DMS114 treated with DMSO at 0.1 percent for 48 hours (cell line): ENCODE measurements around the gene STRN4.
"Not testable (repeated sequence)": the region's sequence is repeated elsewhere in the genome, so short reads cannot be mapped to it uniquely, and the experiment has no call there.

Source experiments
- DNase-seq: peaks from one replicate; lab custom pipeline; 2025; ENCODE audit not compliant: unreplicated experiment; lab: John Stamatoyannopoulos, UW

STRN4 gene

DNA sequence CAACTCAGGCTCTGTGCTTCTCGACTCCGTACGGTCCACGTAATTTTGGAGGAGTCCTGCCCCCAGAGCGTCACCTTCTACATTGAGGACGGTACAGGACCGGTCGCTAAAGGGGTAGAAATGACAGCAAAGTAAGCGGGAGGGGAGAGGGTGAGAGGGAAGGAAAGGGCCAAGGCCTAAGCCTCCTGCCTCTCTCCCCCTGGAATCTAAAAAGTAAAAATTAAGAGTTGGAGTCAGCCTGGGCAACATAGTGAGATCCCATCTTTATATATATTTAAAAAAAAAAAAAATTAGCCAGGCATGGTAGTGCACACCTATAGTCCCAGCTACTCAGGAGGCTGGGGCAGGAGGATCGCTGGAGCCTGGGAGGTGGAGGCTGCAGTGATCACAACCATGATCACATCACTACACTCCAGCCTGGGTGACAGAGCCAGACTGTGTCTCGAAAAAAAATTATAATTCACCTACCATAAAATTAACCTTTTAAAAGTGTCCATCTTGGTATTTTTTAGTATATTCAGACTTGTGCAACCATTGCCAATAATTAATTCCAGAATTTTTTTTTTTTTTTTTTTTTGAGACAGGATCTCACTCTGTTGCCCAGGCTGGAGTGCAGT lies 29.5 kb upstream of the STRN4 start:
- DNase-seq, result no peak

DNA sequence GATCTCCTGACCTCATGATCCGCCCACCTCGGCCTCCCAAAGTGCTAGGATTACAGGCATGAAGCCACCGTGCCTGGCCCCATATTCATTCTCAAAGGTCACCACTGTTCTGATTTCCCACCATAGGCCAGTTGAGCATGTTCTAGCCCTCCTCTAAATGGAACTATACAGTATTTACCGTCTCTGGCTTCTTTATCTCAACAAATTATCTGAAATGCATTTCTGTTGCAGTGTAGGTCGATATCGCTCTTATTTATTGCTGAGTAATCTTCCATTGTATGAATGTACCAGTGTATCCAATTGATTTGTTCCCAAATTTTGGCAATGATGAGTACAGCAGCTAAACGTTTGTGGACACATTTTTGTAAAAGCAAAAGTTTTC lies 26.8 kb upstream of the STRN4 start:
- no peak for DNase-seq

DNA sequence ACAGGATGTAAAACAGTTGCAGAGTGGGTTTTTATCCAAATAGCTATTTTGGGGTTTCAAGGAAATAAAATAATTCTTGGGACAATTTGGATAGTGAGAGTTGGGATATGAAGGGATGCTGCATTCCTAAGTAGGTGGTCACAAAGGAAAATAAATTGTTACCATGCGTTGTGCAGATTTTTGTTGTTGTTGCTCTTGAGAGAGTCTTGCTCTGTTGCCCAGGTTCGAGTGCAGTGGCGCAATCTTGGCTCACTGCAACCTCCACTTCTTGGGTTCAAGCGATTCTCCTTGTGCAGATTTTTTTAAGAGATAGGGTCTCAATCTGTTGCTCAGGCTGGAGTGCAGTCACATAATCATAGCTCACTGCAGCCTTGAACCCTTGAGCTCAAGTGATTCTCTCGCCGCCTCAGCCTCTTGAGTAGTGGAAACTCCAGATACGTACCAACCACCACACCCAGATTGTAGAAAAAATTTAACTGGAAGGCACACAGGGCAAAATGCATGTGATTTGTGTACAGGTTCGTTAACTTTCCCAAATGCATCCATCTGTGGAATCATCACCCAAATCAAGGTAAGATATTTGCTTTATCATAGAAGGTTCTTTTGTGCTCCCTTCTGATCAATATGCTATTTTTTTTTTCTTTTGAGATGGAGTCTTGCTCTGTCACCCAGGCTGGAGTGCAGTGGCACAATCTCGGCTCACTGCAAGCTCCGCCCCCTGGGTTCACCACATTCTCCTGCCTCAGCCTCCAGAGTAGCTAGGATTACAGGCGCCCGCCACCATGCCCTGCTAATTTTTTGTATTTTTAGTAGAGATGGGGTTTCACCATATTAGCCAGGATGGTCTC lies 26.1 kb upstream of the STRN4 start:
- DNase-seq, result no peak

DNA sequence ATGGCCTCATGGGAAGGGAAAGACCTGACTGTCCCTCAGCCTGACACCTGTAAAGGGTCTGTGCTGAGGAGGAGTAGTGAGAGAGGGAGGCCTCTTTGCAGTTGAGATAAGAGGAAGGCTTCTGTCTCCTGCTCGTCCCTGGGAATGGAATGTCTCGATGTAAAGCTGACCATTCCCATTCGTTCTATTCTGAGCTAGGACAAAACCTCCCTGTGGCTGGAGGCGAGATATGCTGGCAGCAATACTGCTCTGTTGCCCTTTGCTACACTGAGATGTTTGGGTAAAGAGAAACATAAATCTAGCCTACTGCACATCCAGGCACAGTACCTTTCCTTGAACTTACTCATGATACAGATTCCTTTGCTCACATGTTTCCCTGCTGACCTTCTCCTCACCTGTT lies 22.5 kb upstream of the STRN4 start:
- DNase-seq, result not testable (repeated sequence)

DNA sequence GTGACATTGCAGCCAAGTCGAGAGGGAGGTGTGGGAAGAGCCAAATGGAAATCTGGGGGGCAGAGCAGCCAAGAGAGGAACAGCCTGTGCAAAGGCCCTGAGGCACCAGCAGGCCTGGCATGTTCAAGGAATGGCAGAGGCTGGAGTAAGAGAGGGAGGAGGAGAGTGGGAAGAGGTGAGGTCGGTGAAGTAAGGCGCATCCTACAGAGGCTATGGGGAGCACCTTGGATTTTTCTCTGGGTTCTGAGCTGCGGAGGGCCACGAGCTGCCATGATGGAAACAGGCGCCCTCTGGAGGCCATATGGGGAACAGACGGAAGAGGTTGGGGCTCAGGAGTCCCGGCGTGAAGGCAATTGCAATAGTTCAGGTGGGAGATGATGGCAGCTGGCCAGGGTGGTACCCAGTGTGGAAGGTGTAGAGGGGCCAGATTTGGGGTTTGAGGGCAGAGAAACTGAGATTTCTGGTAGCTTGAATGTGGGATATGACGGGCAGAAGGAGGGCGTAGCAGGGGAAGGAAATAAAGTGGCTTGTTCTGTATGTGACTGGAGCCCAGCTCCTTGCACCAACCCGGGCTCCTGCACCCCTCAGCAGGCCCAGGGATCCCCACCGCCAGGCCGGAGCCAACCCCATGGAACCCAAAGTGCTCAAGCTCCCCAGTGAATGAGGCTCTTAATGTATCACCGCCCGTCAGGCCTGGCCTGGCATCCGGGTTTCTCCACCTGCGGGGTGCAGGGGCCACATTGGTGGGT lies 20.5 kb upstream of the STRN4 start:
- no peak for DNase-seq

DNA sequence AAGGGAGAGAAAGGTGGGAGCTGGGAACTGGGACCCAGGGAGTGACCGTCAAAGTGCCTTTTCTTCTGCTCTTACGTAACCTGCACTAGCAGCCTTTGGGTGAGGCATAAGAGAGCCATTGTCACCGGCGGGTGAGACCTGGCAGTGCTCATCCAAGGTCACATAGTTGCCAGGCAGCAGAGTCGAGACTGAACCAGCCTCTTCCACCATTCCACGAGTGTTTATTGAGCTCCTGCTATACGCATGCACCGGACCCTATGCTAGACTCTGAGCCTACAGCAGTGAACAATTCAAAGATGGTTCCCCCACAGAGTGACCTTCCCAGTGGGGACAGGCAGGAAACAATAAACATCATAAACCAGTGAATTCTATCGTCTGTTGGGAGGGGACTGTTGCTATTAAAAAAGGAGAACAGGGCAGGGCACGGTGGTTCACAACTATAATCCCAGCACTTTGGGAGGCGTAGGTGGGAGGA lies 18.6 kb upstream of the STRN4 start:
- no peak for DNase-seq

DNA sequence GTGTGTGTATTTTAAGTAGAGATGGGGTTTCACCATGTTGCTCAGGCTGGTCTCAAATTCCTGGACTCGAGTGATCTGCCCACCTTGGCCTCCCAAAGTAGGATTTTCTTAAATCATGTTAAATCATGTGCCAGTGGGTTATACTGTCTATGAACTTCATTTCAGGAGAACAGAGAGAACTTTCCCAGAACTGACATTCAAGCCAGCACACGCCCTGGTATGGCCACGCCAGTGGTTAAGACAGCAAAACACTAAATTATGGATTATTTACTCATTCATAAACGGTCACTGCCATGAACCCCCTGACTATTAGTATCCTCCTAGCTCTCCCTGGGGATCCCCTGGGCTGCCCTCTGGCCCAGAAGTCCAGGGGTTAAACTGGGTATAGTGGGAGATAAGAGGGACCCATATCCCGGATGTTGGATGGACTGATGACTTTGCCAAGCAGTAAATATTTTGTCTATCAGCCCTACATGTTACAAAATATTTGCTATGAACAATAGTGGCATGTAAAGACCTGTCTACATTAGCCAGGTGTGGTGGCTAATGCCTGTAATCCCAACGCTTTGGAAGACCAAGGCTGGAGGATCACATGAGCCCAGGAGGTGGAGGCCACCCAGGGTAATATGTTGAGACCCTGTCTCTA lies 16.1 kb upstream of the STRN4 start:
- DNase-seq, result no peak

DNA sequence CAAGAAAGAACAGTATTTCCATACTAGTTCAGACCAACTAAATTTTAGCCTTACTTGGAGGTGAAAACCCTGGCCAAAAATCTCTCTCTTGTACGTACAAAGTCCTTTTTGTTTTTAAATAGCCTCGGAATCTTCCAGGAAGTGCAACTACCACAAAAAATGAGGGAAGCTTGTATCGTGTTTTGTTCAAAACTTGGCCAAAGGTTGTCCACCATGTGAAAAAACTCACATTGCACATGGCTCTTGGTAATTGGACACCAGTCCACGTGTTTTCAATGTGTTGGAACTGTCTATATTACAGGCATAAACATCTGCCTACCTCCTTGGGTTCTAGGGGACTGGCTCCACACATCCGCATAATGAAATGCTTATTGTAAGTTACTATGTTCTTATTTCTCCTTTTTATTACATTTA lies 15.2 kb upstream of the STRN4 start:
- no peak for DNase-seq

DNA sequence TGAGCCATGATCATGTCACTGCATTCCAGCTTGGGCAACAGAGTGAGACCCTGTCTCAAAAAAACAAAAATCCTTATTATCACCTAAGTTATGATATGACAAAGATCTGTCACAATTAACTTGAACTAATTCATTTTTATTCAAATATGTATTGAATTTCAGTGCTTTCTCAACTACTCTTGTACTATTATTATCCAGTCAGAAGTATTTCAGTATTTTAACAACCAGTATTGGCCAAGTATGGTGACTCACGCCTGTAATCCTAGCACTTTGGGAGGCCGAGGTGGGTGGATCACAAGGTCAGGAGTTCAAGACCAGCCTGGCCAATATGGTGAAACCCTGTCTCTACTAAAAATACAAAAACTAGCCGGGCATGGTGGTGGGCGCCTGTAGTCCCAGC lies 14.6 kb upstream of the STRN4 start:
- DNase-seq, result not testable (repeated sequence)

DNA sequence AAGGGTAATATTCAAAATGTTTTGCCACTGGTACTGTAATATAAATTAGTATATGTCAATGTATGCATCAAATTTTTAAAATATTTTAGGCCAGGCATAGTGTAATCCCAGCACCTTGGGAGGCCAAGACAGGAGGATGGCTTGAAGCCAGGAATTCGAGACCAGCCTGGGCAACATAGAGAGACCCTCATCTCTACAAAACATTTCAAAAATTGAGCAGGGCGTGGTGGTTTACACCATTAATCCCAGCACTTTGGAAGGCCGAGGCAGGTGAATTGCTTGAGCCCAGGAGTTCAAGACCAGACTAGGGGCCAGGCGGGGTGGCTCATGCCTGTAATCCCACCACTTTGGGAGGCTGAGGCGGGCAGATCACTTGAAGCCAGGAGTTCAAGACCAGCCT lies 14.1 kb upstream of the STRN4 start:
- DNase-seq, result no peak

DNA sequence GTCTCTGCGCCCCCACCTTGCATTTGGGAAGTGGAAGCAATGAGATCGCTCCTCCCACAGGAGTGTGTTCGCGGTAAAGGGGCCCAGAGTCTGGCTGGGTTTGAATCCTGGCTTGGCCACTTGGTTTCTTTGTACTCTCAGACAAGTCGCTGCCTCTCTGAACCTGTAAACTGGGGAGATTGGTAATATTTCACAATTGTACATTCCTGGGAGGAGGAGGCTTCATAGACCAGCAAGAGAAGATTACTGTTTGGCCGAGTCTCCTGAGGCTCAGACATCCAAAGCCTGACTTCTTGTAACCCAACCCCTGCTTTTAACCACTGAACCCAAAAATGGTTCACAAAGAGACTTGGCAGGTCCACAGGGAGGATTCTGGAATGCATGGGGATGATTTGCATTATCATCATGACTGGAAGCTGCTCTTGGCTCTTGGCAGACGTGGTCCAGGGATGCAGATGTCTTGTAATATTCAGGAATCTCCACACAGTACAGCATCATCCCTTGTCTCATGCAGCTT lies 13.6 kb upstream of the STRN4 start:
- no peak for DNase-seq

DNA sequence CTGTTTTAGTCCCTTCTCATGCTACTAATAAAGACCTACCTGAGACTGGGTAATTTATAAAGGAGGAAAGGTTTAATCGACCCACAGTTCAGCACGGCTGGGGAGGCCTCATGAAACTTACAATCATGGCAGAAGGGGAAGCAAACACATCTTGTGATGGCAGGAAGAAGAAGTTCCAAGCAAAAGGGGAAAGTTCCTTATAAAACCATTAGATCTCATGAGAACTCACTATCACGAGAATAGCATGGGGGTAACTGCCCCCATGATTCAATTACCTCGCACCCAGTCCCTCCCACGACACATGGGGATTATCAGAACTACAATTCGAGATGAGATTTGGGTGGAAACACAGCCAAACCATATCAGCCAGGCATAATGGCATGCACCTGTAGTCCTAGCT lies 13.0 kb upstream of the STRN4 start:
- DNase-seq, result no peak

DNA sequence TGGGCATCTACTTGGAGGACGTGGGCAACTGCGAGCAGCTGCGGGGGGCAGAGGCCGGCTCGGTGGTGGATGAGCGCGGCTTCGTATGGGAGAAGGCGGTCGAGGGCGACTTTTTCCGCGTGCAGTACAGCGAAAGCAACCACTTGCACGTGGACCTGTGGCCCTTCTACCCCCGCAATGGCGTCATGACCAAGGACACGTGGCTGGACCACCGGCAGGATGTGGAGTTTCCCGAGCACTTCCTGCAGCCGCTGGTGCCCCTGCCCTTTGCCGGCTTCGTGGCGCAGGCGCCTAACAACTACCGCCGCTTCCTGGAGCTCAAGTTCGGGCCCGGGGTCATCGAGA lies 10.3 kb upstream of the STRN4 start:
- no peak for DNase-seq

DNA sequence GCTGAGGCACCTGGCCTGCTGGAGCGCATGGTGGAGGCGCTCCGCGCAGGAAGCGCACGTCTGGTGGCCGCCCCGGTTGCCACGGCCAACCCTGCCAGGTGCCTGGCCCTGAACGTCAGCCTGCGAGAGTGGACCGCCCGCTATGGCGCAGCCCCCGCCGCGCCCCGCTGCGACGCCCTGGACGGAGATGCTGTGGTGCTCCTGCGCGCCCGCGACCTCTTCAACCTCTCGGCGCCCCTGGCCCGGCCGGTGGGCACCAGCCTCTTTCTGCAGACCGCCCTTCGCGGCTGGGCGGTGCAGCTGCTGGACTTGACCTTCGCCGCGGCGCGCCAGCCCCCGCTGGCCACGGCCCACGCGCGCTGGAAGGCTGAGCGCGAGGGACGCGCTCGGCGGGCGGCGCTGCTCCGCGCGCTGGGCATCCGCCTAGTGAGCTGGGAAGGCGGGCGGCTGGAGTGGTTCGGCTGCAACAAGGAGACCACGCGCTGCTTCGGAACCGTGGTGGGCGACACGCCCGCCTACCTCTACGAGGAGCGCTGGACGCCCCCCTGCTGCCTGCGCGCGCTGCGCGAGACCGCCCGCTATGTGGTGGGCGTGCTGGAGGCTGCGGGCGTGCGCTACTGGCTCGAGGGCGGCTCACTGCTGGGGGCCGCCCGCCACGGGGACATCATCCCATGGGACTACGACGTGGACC lies 9.7 kb upstream of the STRN4 start:
- no peak for DNase-seq

DNA sequence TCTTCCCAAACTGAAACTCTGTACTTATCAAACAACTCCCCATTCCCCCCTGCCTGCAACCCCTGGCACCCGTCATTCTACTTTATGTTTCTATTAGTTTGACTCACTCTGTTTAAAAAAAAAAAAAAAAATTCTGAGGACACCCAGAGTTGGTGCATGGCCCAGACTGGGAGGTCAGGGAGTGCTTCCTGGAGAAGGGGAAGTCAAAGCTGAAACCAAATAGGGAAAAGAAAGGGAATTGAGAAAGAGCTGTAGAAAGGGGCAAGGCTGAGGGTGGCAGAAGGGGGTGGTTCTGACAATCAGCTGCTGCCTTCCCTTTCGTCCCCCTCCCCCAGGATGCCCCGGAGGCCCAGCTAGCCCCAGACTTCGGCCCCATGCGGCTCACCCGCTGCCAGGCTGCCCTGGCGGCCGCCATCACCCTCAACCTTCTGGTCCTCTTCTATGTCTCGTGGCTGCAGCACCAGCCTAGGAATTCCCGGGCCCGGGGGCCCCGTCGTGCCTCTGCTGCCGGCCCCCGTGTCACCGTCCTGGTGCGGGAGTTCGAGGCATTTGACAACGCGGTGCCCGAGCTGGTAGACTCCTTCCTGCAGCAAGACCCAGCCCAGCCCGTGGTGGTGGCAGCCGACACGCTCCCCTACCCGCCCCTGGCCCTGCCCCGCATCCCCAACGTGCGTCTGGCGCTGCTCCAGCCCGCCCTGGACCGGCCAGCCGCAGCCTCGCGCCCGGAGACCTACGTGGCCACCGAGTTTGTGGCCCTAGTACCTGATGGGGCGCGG lies 9.0 kb upstream of the STRN4 start:
- DNase-seq, result no peak

DNA sequence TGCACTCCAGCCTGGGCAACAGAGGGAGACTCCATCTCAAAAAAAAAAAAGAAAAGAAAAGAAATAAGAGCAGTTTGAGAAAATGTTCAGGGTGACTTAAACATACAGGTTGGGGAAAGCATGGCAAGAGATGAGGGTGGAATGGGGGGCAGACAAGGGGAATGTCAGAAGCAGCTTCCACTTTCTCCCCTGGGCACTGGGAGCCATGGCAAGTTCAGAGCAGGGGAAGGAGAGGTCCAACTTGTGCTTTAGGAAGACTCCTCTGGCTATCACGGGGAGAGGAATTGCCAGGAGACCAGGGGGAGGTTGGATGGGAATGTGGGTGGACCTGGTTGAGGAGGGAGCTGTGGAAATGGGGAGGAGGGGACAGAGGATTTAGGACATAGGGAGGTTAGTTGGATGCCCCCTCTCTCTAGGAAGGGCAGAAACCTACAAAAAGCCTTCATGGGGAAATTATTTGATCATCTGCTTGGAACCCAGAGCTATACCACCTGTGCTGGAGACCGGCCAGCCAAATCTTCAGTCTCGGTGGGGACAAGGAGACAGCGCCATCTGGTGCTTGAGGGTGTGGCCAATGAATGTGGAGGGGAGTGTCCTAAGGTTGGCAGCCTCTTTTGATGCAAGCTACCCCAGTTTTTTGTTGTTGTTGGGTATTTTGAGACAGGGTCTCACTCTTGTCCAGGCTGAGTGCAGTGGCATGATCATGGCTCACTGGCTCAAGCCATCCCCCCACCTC lies 7.3 kb upstream of the STRN4 start:
- no peak for DNase-seq

DNA sequence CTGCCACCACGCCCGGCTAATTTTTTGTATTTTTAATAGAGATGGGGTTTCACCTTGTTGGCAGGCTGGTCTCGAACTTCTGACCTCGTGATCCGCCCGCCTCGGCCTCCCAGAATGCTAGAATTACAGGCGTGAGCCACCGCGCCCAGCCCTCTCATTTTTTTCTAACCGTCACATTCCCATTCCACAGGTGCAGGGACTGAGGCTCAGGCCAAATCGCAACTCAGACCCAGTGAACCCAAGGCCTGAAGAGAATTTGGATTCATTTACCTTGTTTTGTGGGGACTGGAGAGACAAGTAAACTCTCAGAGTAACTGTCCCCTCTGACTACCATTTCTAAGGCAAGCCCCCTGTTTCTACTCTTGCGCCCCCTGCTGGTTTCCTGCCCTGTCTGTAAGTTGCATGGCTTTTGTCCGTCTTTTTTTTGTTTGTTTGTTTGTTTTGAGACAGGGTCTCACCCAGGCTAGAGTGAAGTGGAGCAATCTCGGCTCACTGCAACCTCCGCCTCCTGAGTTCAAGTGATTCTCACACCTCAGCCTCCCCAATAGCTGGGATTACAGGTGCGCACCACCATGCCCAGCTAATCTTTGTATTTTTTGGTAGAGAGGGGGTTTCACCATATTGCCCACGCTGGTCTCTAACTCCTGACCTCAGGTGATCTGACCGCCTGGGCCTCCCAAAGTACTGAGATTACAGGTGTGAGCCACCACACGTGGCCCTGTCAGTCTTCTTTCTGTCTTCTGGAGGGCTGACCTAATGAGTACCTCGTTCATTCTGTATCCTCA lies 2.3 kb upstream of the STRN4 start:
- no peak for DNase-seq

DNA sequence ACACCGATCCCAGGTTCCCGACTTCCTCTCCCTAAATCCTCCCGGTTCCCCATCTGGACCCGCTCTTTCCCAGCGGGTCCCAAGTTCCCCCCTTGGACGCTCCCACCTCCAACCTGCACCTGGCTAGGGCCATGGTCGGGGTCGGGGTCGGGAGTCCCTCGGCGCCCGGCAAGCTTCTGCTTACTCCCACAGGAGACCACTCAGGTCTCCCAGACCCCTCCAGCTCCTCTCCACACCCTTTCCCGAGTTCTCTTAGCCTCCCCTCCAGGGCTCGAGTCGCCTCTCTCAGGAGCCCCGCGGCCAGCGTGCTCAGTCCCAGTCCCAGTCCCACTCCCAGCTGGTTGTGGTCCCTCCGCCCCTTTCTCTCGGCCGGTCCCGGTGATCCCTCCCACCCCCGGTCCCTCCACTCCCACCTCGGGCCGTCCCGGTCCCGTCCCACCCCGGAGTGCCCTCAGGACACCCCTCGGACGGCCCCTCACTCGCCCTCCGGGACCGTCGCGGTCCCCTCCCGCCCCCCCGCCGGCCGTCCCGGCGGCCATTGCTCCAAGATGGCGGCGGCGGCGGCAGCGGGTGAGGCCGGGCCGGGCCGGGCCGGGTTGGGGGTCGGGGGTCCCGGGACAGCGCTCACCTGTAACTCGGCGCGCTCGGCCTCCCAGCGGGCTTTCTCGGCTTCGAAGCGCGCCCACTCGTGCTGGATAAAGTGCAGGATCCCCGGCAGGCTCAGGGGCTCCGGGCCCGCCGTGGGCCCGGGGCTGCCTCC lies 549 bp downstream of the STRN4 start, which contains the start of gene FKRP:
FKRP (plus strand) TSS at position 537 of the 760 bp plus-strand sequence. CDS start 9,394 bp downstream, outside the sequence.
- DNase-seq, result no peak
